Endodermal cell (in vitro differentiated cells): ENCODE measurements around the gene ZNF827. TPM values are rescaled to one million over a fixed set of nuclear protein-coding genes. Genes with fewer than 3 reads are reported as not detected.
A peak's percentile ranks its signal among the peaks of the same experiment; 100 is the strongest.

Experiments
- DNase-seq: peaks from one replicate; pipeline ENCODE4 v3.0.0-alpha.2; 2017
- H3K27ac ChIP-seq: 2 replicates; pipeline ENCODE4 v1.5.1; 2013; ENCODE audit warnings: mild to moderate bottlenecking, low read depth, low read length, moderate library complexity
- H3K27me3 ChIP-seq: 2 replicates; pipeline ENCODE4 v1.6.1; 2013; ENCODE audit warnings: mild to moderate bottlenecking, low read length, moderate library complexity; ENCODE audit not compliant: insufficient read depth, control insufficient read depth, poor library complexity, severe bottlenecking
- H3K36me3 ChIP-seq: 2 replicates; pipeline ENCODE4 v1.7.0; 2013; ENCODE audit warnings: mild to moderate bottlenecking, low read length, moderate library complexity; ENCODE audit not compliant: control insufficient read depth, insufficient read depth
- H3K4me1 ChIP-seq: one replicate; pipeline ENCODE4 v1.7.0; 2013; ENCODE audit warnings: low read length; ENCODE audit not compliant: control insufficient read depth, insufficient read depth
- H3K4me3 ChIP-seq: 2 replicates; pipeline ENCODE4 v1.5.1; 2013; ENCODE audit warnings: mild to moderate bottlenecking, low read length, moderate library complexity
- H3K9ac ChIP-seq: 2 replicates; pipeline ENCODE4 v1.6.1; 2013; ENCODE audit warnings: mild to moderate bottlenecking, low read length, moderate library complexity; ENCODE audit not compliant: poor library complexity, severe bottlenecking; ENCODE audit errors: extremely low read depth
- H3K9me3 ChIP-seq: 2 replicates; pipeline ENCODE4 v1.6.1; 2013; ENCODE audit warnings: mild to moderate bottlenecking, low read length, moderate library complexity; ENCODE audit not compliant: control insufficient read depth
- H3K27ac Mint-ChIP-seq: 2 replicates; pipeline ENCODE4 v1.8.0; 2020; ENCODE audit warnings: mixed read lengths
- H3K27me3 Mint-ChIP-seq: 2 replicates; pipeline ENCODE4 v1.8.0; 2021; ENCODE audit warnings: mild to moderate bottlenecking, mixed read lengths; ENCODE audit not compliant: insufficient read depth
- H3K36me3 Mint-ChIP-seq: 2 replicates; pipeline ENCODE4 v1.8.0; 2020; ENCODE audit warnings: low read depth, mixed read lengths
- H3K4me1 Mint-ChIP-seq: 2 replicates; pipeline ENCODE4 v1.8.0; 2020; ENCODE audit warnings: mixed read lengths
- H3K4me3 Mint-ChIP-seq: 2 replicates; pipeline ENCODE4 v1.8.0; 2020; ENCODE audit warnings: mild to moderate bottlenecking, moderate library complexity, mixed read lengths
- H3K9me3 Mint-ChIP-seq: 2 replicates; pipeline ENCODE4 v1.8.0; 2020; ENCODE audit warnings: mild to moderate bottlenecking, mixed read lengths
- CTCF ChIP-seq: fragments of 200-600 bp; sonication (generic); conservative IDR thresholded peaks from 2 replicates; pipeline ENCODE4 v1.5.0; 2021; ENCODE audit warnings: antibody characterized with exemption, mild to moderate bottlenecking
- WGBS, 2 experiments: methylation state at CpG; one replicate each; pipeline versions ENCODE4 v1.1.5 to v1.1.7; 2013; ENCODE audit warnings: missing lambda C conversion rate in 2 of 2, mixed read lengths in 1 of 2; ENCODE audit not compliant: insufficient coverage in 1 of 2, insufficient read length in 1 of 2; 5-methylcytosine and 5-hydroxymethylcytosine counted together
- total RNA-seq, 2 donors: library from RNA; stranded (reverse); fragmentation: NEBNext Ultra II Directional in 1 of 2; extraction: Animal tissue kit (Norgen Biotek cat#: 25700) in 1 of 2; gene quantifications; 2 replicates in 1 of 2; 3 replicates in 1 of 2; pipeline ENCODE4 v1.2.1, GENCODE V29; 2021

Gene ZNF827
- total RNA-seq, 2 donors from 2014 or later: 33.0 to 34.9 TPM

GRCh38 chr4:145723336-145723735 is 215.3 kb downstream of the ZNF827 start:
- TF ChIP-seq CTCF: peak; percentile 39
- Histone ChIP-seq H3K4me1 (no peaks in the 10 kb centered on the region), H3K27ac (no peak overlapping the region), H3K9ac (no peak overlapping the region), H3K9me3 (peaks cover 13% of the 10 kb centered on the region), H3K36me3 (no peaks in the 10 kb centered on the region), H3K27me3 (no peaks in the 10 kb centered on the region), H3K4me3 (no peak overlapping the region)
- peaks cover 14% of the 10 kb centered on the region for H3K9me3 Mint-ChIP-seq
- peaks cover 25% of the 10 kb centered on the region for H3K36me3 Mint-ChIP-seq
- no peaks in the 10 kb centered on the region for H3K27me3 Mint-ChIP-seq
- peaks cover 14% of the 10 kb centered on the region for H3K4me1 Mint-ChIP-seq
- H3K4me3 Mint-ChIP-seq: no peak overlapping the region
- no peak overlapping the region for H3K27ac Mint-ChIP-seq
- WGBS, 2 experiments: 94 to 95% methylated on average over 2 of the region's 2 CpGs
- no peak for DNase-seq

DNA sequence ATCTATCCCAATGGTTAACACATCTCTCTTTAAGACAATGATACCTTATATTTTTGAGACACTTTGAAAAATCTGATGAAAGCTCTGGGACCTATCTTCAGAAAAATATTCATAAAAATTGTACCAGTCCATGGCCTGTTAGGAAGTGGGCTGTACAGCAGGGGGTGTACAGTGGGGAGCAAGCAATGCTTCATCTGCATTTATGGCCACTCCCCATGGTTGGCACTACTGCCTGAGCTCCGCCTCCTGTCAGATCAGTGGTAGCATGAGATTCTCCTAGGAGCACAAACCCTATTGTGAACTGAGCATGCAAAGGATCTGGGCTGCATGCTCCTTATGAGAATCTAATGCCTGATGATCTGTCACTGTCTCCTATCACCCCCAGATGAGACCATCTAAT is 216.1 kb downstream of the ZNF827 start:
- no peak overlapping the region for H3K27ac ChIP-seq
- TF ChIP-seq CTCF: no peak
- peaks cover 13% of the 10 kb centered on the region for H3K9me3 ChIP-seq
- Mint-ChIP-seq H3K27ac (no peak overlapping the region), H3K36me3 (peaks cover 25% of the 10 kb centered on the region), H3K4me3 (no peak overlapping the region), H3K9me3 (peaks cover 14% of the 10 kb centered on the region), H3K4me1 (peaks cover 14% of the 10 kb centered on the region), H3K27me3 (no peaks in the 10 kb centered on the region)
- H3K27me3 ChIP-seq: no peaks in the 10 kb centered on the region
- no peak overlapping the region for H3K9ac ChIP-seq
- no peak for DNase-seq
- no peaks in the 10 kb centered on the region for H3K4me1 ChIP-seq
- WGBS, 2 experiments: 92 to 100% methylated on average over 1 of the region's 1 CpG
- no peak overlapping the region for H3K4me3 ChIP-seq
- H3K36me3 ChIP-seq: no peaks in the 10 kb centered on the region

DNA sequence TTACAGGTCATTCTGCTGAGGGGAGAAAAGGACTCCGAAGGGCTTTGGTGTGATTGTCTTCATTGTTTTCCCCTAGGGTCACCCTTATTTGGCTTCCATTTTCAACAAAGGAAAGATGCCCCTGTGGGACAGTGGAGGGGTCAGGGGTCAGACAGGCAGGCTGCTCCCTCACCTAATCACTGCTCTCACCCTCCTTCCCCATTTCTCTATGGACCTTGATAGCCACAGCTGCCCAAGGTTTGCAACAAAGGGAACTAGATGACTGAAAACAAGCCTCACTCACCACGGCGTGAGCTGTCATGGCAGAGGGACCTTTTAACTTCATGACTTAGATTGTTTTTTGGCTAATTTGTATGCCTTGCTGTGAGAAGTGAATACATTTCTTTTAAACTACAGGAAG is 218.0 kb downstream of the ZNF827 start:
- peaks cover 14% of the 10 kb centered on the region for H3K9me3 Mint-ChIP-seq
- no peak for TF ChIP-seq CTCF
- peak overlapping the region; percentile 40 for H3K27ac Mint-ChIP-seq
- H3K4me1 Mint-ChIP-seq: peaks cover 17% of the 10 kb centered on the region
- no peaks in the 10 kb centered on the region for H3K27me3 Mint-ChIP-seq
- WGBS, 2 experiments: 96 to 100% methylated on average over 2 to 3 of the region's 3 CpGs
- no peaks in the 10 kb centered on the region for H3K27me3 ChIP-seq
- no peaks in the 10 kb centered on the region for H3K36me3 ChIP-seq
- H3K36me3 Mint-ChIP-seq: peaks cover 28% of the 10 kb centered on the region
- H3K9me3 ChIP-seq: peaks cover 13% of the 10 kb centered on the region
- no peak overlapping the region for H3K4me3 ChIP-seq
- no peak overlapping the region for H3K27ac ChIP-seq
- no peak overlapping the region for H3K9ac ChIP-seq
- H3K4me3 Mint-ChIP-seq: no peak overlapping the region
- DNase-seq: no peak
- no peaks in the 10 kb centered on the region for H3K4me1 ChIP-seq
